Left ventricle myocardium superior (tissue), 1 donor: ENCODE results near the gene CRTAP. TPM values are rescaled to one million over a fixed set of nuclear protein-coding genes. Genes with fewer than 3 reads are reported as not detected.

Experiments used
- total RNA-seq: library from RNA; stranded (reverse); fragmentation: NEBNext Ultra II Directional; extraction: Animal tissue kit (Norgen Biotek cat#: 25700); gene quantifications from one replicate; pipeline ENCODE4 v1.2.1, GENCODE V29; 2021
- donor health status: DM: no; HTN: yes; CAD: no; lungs with severe emphysema.

CRTAP gene
- total RNA-seq, 1 donor from 2014 or later: 94.6 TPM

Other genes starting within 250 kb of the CRTAP start
- not detected for gene CCR4, start 162.4 kb upstream of the CRTAP start, total RNA-seq
- 18.9 TPM for gene GLB1, start 16.9 kb upstream of the CRTAP start, total RNA-seq
- gene TMPPE, start 16.9 kb upstream of the CRTAP start, total RNA-seq: 3.9 TPM
- 1.4 TPM for gene SUSD5, start 104.8 kb downstream of the CRTAP start, total RNA-seq
- gene FBXL2, start 163.4 kb downstream of the CRTAP start, total RNA-seq: 2.1 TPM